HG02852 (cell line): ENCODE results near the gene SUCO.

Experiments
- ATAC-seq: cut with Tn5 transposase; IDR thresholded peaks from one replicate; pipeline ENCODE4 v1.9.1; 2021; ENCODE audit warnings: mild to moderate bottlenecking, moderate library complexity; ENCODE audit not compliant: unreplicated experiment

Gene SUCO

DNA sequence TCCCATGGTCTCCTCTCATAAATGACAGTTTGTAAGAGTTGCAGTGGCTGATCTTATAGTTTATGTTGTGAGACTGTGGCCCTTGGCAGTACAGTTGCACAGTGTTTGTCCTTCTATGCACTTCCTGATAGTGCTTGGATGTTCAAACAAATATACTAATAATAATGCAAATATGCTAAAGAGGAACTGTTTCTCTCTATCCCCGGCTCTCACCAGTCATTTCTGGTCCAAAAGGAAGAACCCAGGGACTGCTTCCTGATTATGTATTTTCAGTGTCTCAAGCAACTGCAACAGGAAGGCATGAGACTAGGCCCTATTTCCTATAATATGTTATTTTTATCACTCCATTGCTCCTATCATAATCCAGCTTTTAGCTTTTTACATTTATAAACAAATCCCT is 17.0 kb upstream of the SUCO start:
- ATAC-seq: no peak

DNA sequence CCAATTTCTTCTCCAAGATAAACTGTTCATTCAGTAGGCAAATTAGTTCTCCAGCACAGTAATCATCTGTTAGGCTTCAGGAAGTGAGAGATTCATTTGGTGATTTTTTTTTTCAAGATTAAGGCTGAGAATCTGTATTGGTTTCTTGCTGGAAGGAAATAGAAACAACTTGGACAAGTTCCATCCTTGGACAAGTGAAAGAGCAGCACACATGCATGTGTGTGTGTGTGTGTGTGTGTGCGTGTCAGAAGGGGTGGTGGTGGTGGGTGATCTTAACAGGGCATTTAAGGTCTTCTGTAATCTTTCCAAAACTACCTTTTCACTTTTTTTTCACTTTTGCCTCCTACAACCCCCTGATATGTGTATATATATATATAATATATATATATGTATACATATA is 15.9 kb upstream of the SUCO start:
- no peak for ATAC-seq

DNA sequence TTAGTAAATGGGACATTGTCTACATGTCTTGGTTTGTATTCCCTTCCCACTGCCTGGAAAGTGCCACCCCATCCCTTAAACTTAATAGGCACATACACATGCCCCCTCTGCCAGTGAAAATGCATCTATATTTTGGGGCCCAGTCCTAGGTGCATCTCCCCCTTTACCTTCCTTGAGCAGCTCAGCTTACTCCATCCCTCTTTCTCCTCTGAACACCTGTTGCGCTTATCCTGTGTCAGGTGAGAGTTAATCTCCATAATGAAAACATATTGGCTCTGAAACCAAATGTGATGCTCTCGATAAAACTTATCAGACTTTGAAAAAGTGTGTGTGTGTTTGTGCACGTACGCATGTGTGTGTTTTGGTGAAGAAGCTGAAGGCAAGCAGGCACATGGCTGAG is 15.4 kb upstream of the SUCO start:
- no peak for ATAC-seq

DNA sequence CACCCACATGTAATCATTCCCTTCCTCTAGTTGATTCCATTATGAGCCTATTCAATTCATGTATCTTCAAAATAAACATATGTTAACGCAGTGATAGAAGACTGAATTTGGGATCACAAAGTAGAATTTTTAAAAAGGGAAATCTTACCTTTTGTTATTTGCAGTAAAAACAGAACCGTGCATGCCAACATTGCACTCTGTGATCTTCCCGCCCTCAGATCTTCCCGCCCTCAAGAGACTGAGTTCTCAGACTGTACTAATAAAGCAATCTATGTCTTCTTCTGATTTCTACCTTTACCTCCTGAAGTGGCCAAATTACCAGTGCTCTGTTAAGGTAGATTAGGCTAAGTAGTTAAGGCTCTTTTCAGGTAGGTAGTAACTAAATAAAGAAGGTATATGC is 3.6 kb upstream of the SUCO start:
- no peak for ATAC-seq

DNA sequence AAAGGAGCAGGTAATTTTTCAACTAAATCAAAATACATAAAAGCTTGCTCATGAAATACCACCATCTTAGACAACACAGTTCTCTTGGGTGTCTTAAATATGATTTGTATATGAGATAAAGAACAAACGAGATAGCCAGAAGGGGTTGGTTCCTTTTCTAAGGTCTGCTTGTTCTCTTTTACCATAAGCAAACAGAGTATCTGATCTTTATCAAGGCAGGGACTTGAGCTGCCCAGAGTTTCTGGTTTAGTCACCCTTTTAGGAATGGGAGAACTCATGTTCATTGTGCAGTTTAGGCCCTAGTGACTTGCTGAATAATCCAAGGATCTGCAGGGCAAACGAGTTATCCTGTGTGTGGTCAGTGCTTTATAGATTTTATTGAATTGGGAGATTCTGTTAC is 3.0 kb upstream of the SUCO start:
- ATAC-seq: no peak

DNA sequence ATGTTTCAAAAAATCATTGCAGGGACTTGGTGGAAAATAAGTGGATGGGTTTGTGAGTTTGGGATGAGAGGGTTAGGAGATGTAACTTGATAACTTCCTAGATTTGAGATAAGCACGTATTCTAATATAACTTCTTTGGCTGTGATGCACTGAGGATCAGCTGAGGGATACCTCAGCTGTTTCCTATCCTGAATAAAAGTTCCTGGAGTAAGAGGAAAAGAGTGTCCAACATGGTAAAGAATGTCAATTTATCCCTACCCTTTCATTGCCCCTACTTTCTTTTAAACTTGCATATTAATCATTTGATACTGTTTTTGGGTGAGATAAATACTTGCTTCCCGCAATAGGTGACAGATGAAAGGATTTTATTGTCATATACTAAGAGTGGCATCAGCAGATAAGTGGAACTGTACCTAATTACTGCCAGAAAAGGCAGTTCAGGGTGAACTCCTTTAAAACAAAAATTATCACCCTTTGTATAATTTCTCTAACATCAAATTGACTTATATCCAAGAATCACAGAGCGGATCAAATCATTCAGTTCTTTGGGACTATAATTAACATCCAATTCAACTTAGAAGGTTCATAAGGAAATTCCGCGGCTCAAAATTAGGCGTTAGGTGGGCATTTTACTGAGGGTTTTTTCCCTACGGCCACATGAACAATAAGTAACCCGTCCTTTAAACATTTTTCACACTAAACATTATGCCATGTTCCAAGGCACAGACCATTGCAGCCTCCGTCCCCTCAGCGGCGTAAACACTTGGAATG is 1.4 kb upstream of the SUCO start:
- no peak for ATAC-seq

DNA sequence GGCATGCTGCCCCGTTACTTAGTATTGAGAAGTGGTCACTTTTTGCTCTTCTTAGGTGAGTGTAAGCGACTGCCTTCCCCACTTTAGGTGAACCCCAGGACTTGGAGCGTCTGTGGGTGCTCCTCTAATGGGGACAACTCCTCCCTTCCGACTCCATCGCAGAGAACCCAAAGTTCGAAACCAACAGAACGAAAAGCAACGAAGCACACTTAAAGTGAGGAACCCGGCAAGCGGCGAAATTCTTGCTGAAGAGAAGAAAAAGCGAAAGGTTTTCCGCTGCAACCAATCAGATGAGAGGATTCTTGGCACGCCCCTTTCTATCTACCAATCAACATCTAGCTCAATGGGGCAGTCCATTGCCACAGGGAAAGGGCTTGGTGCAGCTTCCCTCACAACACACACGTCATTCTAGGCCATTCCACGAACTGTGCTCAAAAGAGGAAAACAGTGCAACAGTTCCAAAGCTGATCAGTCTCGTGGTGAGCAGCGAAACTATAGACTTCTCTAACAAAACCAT is 709 bp upstream of the SUCO start:
- ATAC-seq: peak; percentile 69

DNA sequence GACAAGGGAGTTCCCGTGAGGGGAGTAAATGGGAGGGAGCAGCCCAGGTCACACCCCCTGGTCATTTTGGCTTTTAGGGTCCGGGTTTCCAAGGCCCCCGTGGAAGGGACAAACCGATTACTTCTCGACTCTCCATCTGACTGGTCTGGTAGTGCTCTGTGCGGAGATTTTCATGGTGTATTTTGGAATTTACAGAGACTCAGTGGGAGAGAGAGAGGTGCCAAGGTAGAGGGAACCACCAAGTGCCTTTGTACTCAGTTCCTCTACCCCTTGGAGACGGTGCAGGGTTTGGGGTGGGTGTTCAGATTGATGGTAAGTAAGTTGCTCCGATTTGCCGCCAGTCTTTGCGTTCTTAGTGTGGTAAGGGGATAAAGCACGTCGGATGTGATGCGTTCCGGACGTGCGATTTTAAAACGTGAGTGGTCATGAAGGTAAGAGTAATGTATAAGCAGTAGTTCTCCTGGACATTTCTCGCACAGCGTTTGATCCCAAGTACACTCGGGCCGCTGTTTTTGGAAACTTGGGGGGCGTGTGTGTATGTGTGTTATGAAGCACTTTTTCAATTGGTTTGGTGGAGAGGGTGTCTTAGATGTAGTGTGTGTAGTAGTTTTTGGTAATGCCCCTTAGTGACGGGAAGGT is 682 bp downstream of the SUCO start:
- no peak for ATAC-seq

DNA sequence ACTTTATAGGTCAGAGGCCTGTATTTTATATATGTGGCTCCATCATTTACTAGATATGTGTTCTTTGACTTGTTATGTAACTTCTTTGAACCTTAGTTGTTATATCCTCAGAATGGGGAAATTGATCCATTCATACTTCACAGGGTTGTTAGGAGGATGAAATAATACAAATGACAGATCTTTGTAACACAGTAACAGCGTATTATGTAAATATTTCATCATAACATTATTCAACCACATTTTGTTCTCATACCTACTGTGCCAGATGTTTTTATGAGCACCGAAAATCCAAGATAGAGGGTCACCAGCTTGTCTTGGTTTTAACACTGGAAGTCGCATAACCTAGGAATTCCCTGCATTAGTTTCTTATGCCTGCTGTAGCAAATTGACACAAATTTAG is 3.3 kb downstream of the SUCO start:
- ATAC-seq: no peak

DNA sequence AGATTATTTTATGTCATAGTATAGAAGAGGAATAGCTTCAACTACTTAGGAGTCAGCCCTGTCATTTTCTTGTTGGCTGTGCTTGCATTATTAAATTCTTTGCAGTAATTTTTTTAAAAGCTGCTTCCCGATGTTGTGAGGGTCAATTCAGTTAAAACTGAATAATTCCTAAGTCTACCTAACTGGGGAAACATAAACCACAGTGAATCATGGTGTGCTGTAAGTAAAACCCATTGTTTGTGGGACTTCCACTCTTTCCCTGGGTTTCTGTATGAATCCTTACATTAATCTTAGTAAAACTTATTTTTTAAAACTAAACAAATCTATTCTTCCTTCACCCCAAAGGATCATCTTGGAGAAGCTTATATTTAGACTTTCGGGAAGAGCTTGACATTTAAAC is 4.4 kb downstream of the SUCO start:
- no peak for ATAC-seq

DNA sequence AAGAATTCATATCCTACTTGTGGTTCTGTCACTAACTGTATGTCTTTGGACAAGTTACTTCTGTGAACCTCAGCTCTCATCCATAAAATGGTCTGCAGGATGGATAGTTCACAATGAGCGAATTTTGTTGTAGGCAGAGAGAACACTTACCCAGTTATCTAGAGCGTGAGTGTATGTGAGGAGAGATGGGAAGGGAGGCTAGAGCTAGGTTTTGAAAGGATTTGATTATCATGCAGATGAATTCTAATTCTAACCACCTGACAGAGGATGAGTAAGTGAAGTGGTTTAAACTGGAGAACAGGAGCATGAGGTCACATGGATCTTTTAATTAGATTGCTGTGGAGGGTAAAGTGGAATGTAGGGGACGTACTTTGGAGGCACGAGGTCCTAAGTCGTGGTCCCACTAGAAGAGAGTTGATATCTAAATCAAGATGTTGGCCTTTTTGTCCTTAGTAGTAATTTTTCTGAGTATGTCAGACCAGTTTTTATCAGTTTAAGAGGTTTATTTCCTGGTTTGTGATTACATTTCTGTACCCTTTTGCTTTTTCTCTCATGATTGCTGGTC is 5.0 kb downstream of the SUCO start:
- no peak for ATAC-seq

DNA sequence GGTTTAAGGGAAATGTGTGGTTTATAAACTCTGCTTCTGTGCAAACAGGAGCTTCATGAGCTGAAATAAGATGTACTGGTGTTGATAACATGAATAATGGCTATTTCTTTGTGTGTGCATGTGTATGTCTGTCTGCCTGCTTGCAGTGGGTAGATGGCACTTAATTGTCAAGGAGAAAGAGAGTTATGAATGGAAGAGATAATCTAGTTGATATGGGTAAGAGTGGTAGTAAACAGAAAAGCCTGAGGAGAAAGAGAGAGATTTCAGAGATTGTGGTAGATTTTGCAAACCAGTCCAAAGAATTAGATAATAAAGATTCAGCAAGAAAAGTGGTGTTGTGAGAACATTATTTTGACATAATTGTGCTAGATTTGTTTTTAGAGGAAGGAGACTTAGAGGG is 7.7 kb downstream of the SUCO start:
- ATAC-seq: no peak

DNA sequence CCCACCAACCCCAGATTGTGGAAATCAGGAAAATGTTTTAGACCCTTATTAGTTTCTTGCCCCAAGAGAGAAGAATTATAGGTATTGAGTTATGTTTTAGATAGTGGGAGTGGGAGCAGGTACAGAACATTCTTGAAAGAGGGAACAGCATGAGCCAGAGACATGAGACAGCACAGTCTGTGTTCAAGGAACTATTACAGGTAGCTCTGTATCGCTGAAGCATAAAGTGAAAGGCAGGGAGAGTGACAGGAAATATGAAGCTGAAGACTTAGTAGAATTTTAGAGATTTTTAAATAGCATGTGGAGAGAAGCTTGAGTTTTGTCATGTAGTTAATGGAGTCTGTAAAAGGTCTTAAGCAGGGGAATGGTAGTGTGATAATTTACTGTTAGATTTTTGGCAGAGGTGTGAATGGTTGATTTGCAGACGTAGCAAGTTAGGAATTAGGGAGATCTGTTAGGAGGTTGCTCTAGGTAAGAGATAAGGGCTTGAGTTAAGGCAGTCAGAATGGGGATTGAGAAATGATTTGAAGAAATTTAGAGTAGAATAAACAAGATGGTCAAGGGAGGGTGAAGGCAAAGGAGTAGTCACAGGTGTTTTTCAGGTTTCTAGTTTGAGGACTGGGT is 11.6 kb downstream of the SUCO start:
- ATAC-seq: no peak

DNA sequence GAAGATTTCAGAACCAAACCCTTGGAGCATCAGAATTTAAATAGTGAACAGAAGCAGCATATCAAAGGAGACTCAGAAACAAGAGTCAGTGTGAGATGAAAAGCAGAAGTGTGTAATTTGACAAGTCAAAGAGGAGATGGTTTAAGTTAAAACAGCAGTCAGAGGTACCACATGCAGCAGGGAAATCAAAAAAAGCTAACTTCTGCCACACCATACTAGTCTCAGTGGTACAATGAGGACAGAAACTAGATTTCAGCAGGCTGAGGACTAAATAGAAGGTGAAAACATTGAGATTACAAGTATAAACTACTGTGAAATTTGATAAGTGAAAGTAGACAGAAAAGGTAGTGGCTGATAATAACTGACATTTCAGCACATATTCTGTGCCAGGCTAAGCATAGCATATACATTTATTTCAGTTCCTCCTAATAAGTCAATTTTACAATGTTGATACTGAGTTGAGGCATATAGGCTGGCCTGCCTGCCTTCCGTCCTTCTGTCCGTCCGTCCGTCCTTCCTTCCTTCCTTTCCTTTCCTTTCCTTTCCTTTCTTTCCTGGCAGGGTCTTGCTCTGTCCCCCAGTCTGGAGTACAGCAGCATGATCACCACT is 12.6 kb downstream of the SUCO start:
- ATAC-seq: peak; percentile 83

DNA sequence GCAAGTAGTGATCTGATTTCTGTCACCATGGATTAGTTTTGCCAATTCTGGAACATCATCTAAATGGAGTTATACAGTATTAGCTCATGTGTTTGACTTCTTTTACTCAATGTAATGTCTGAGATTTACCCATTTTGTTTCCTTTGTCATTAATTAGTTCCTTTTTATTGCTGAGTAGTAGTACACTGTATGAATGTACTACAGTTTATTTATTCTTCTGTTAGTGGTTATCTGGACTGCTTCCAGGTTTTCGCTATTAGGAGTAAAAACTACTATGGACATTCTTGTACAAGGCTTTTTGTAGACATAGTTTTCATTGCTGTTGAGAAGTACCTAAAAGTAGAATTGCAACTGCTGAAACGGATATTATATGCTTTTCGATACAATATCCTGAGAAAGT is 14.1 kb downstream of the SUCO start:
- no peak for ATAC-seq

DNA sequence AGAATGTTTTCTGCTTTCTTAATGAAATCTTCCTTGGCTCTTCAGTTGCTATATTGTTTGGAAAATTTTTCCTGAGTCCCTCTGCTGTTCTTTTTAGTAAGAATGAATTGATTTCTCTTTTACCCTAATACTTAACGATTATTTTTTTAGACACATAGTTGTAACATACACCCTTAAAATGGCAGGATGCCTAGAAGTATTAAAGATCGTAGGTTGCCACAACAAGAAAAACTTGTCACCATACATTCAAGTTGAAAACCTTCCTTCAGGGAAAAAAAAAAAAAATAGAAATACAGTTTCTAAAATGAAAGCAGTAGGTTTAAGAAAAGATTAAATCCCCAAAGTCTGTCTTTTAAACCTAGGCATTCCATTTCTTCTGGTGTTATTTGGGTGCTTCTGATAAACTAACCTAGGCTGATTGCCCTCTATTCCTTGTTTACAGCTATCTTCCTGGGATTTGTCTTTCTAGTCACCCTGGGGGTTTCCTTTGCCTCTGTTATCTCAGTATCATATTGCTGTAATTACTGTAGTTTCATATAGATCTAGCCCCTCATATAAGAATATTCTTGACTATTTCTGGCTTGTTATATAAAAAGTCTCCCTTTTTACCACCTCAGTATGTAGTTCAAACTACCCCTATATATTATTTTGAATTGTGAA is 16.8 kb downstream of the SUCO start:
- no peak for ATAC-seq

DNA sequence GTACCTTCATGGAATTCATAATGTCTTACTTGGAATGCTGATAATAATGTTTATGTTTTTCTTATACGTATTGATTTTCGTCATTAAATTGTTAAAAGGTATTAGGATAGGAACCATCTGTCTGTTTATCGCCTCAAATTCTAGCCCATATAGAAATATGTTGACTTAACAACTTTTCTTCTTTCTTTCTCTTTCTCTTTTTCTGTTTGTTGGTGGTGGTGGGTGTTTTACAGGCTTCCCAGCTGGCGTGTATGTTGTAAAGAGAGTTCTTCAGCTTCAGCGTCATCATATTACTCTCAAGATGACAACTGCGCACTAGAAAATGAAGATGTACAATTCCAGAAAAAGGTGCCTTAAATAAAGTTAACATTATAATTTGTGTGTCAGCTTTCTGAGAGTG is 18.3 kb downstream of the SUCO start:
- ATAC-seq: no peak

DNA sequence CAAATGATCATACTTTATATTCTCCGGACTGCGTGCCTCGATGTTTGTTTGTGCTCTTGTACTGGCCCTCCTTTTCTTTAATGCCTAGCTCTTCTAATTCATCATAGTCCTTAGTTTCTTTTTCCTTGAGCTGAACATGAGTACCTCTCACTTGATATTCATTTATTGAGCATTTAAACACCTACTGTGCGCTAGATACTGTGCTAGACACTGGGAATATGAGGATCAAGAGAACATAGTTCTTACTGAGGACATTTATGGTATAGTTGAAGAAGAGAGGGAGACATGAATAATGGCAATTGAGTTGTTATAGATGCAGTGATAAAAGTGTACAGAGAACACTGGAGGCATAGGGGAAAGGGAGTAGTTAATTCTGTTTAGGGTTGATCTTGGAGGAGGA is 22.0 kb downstream of the SUCO start:
- ATAC-seq: no peak

DNA sequence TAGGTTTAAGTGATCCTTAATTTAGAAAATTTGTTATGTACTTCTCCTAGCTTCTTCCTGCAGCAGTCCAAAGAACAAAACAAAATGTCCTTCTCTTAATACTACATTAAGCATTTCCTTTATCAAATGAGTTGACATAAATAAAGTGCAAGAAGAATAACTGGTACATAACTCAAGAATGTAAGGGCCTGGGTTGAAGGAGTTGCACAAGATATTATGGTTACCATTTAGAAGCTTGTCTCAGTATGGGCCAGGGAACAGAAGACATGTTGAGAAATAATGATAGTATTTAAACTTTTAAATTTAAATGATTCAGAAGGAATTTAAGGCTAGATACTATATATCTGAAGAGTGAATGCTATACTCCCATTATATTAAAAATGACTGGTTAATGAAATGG is 23.5 kb downstream of the SUCO start:
- ATAC-seq: no peak

DNA sequence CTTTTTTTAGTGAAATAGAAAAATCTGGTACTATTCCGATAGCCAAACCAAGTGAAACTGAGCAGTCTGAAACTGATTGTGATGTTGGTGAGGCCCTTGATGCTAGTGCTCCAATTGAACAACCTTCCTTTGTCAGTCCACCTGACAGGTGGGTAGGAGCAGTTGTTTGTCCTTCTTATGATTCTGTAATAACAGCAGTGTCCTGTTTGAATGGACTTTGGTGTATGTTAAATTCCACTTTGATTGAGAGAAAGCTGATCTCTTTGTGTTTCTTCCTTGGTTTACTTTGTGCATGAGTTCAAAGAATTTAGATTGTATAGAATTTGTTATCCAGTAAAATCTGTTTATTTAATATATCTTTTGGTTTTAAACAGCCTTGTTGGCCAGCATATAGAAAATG is 24.3 kb downstream of the SUCO start:
- no peak for ATAC-seq
